Upper lobe of left lung (tissue), 4 donors: ENCODE measurements around the gene ZNF366.

Experiments
- CTCF ChIP-seq, 6 experiments: fragments of 450-650 bp in 4 of 6; fragments of 200-600 bp in 2 of 6; sonication (generic) in 2 of 6; IDR thresholded peaks; one replicate each; pipeline ENCODE4 v1.5.1; 2016 to 2019; ENCODE audit warnings: antibody characterized with exemption in 6 of 6
- POLR2A ChIP-seq, 4 donors: fragments of 450-650 bp; IDR thresholded peaks; one replicate each; pipeline ENCODE4 v1.5.1; 2016 to 2017; ENCODE audit warnings: antibody characterized with exemption in 4 of 4, mild to moderate bottlenecking in 2 of 4
- POLR2AphosphoS5 ChIP-seq, 2 donors: sonication (generic); formaldehyde crosslinking; IDR thresholded peaks; one replicate each; pipeline ENCODE4 v1.5.1; 2017; ENCODE audit warnings: antibody characterized with exemption in 2 of 2

- no peak for TF ChIP-seq CTCF (IDR thresholded peaks at IDR 0.05)
- TF ChIP-seq POLR2A (IDR thresholded peaks at IDR 0.05): no peak
- no peak for TF ChIP-seq POLR2AphosphoS5 (IDR thresholded peaks at IDR 0.05)
These were observed 36.2 kb upstream of the ZNF366 start for GRCh38 chr5:72543365-72543764.
